Measurements from ENCODE around the gene TERT. TPM values are rescaled to one million over a fixed set of nuclear protein-coding genes. Genes with fewer than 3 reads are reported as not detected.

The TERT gene
- total RNA-seq, 1 experiment from 2014 or later = 6.1 TPM

DNA sequence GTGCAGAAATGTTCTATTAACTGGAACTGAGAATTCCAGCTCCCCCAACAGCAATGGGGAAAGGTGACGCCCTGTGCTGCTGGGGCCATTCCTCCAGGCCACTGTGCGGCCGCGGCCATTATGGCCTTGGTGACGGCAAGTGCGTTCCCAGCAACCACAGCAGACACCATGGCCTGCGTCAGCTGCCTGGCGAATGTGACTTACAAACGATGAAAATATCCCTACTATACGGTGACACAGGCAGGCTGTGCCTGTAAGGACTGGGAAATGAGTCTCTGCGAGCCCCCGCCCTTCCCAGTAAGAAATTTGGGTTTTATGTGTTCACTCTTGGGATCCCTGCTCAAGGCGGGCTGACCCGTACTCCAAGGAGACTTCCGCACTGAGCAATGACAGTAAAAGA lies 29.4 kb upstream of the TERT start:
- H3K36me3 ChIP-seq (ENCODE audit: control insufficient read depth, insufficient read depth, low read length) = peaks cover 3% of the 10 kb centered on the region
- Mint-ChIP-seq H3K27ac (ENCODE audit: unreplicated experiment) (no peak overlapping the region), H3K4me1 (ENCODE audit: low read depth, unreplicated experiment) (peaks cover 31% of the 10 kb centered on the region), H3K4me3 (ENCODE audit: unreplicated experiment) (no peak overlapping the region), H3K36me3 (ENCODE audit: insufficient read depth, unreplicated experiment) (peaks cover 85% of the 10 kb centered on the region), H3K27me3 (ENCODE audit: insufficient read depth, unreplicated experiment) (peaks cover 9% of the 10 kb centered on the region), H3K9me3 (ENCODE audit: unreplicated experiment) (peaks cover 34% of the 10 kb centered on the region)
- BruUV-seq (replicated peaks) = no TSS peak
- peaks cover 4% of the 10 kb centered on the region; the same call in 1 of the 2 replicates for H3K9me3 ChIP-seq
- TF ChIP-seq, protein P1, sequence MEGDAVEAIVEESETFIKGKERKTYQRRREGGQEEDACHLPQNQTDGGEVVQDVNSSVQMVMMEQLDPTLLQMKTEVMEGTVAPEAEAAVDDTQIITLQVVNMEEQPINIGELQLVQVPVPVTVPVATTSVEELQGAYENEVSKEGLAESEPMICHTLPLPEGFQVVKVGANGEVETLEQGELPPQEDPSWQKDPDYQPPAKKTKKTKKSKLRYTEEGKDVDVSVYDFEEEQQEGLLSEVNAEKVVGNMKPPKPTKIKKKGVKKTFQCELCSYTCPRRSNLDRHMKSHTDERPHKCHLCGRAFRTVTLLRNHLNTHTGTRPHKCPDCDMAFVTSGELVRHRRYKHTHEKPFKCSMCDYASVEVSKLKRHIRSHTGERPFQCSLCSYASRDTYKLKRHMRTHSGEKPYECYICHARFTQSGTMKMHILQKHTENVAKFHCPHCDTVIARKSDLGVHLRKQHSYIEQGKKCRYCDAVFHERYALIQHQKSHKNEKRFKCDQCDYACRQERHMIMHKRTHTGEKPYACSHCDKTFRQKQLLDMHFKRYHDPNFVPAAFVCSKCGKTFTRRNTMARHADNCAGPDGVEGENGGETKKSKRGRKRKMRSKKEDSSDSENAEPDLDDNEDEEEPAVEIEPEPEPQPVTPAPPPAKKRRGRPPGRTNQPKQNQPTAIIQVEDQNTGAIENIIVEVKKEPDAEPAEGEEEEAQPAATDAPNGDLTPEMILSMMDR (IDR thresholded peaks at IDR 0.05; ENCODE audit: insufficient read depth in 1 of 2, low read depth in 1 of 2, low read length in 1 of 2, severe bottlenecking in 1 of 2, unreplicated experiment in 1 of 2) = no peak
- H3K27me3 ChIP-seq (replicated peaks; ENCODE audit: control insufficient read depth, insufficient read depth, low read length) = no peaks in the 10 kb centered on the region
- DNase-seq = no peak
- H3K4me1 ChIP-seq = peaks cover 17% of the 10 kb centered on the region
- no peak overlapping the region for H3K4me3 ChIP-seq (ENCODE audit: low read depth, low read length)
- ChIA-PET POLR2A (no interaction called here), CTCF (no interaction called here)
- intact Hi-C loops (cut with micrococcal nuclease; ENCODE audit: unreplicated experiment) = no loop called here

DNA sequence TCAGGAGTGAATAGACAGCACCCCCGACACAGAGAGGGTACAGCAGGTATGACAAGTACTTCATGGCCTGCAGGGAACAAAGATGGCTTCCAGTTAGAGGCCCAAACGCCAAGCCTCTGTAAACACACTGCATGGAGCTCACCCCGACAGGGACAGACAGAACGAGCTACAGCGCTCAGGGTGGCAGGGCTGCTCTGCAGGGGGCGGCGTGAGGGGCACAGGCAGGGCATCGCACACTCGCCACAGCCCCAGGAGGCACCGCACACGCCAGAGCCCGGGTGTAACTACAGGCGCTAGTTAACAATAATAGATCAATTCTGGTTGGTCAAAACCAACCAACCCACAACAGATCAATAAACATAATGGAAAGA lies 28.9 kb upstream of the TERT start:
- peaks cover 28% of the 10 kb centered on the region for H3K4me1 Mint-ChIP-seq (ENCODE audit: low read depth, unreplicated experiment)
- H3K36me3 ChIP-seq (ENCODE audit: control insufficient read depth, insufficient read depth, low read length) = peaks cover 4% of the 10 kb centered on the region
- DNase-seq = no peak

DNA sequence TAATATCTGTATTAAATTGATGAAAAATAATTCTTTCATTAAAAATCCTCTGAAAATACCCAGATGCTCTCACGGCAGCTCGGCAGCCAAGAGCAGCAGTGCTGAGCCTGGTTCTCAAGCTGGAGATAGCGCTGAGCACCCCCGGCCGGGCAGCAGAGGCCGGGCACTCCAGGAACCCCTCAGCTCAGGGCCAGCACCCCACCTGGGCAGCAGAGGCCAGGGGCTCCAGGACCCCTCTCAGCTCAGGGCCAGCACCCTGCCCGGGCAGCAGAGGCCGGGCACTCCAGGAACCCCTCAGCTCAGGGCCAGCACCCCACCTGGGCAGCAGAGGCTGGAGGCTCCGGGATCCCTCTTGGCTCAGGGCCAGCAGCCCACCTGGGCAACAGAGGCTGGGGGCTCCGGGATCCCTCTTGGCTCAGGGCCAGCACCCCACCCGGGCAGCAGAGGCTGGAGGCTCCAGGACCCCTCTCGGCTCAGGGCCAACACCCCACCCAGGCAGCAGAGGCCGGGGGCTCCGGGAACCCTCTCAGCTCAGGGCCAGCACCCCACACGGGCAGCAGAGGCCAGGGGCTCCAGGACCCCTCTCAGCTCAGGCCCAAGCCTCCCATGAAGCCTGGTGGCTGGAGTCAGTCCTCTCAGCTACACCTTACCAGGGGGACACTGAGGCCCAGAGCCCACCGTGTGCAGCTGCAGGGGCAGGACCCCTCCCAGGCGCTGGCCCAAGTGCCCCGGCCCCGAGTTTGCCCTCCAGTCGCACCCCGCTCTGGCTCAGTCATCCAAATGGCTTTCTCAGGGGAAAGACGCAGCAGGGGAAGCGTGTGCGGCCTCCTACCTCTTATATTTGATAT lies 28.3 kb upstream of the TERT start:
- ChIA-PET POLR2A (no interaction called here), CTCF (no interaction called here)
- Mint-ChIP-seq H3K27me3 (ENCODE audit: insufficient read depth, unreplicated experiment) (peaks cover 9% of the 10 kb centered on the region), H3K9me3 (ENCODE audit: unreplicated experiment) (peaks cover 24% of the 10 kb centered on the region), H3K27ac (ENCODE audit: unreplicated experiment) (no peak overlapping the region), H3K4me1 (ENCODE audit: low read depth, unreplicated experiment) (peaks cover 22% of the 10 kb centered on the region), H3K36me3 (ENCODE audit: insufficient read depth, unreplicated experiment) (peaks cover 84% of the 10 kb centered on the region), H3K4me3 (ENCODE audit: unreplicated experiment) (no peak overlapping the region)
- peaks cover 4% of the 10 kb centered on the region for H3K36me3 ChIP-seq (ENCODE audit: control insufficient read depth, insufficient read depth, low read length)
- H3K27me3 ChIP-seq (replicated peaks; ENCODE audit: control insufficient read depth, insufficient read depth, low read length) = no peaks in the 10 kb centered on the region
- H3K4me3 ChIP-seq (ENCODE audit: low read depth, low read length) = no peak overlapping the region
- H3K4me1 ChIP-seq = peaks cover 12% of the 10 kb centered on the region
- BruUV-seq (replicated peaks) = no TSS peak
- peak in 1 of 2 experiments; percentile 29 for DNase-seq
- intact Hi-C loops (cut with micrococcal nuclease; ENCODE audit: unreplicated experiment) = no loop called here
- TF ChIP-seq, protein P1 (IDR thresholded peaks at IDR 0.05; ENCODE audit: insufficient read depth in 1 of 2, low read depth in 1 of 2, low read length in 1 of 2, severe bottlenecking in 1 of 2, unreplicated experiment in 1 of 2) = no peak
- no peaks in the 10 kb centered on the region for H3K9me3 ChIP-seq

More for the DNA sequence above, 28.9 kb upstream of the TERT start:
- H3K4me1 ChIP-seq = peaks cover 13% of the 10 kb centered on the region
- BruUV-seq (replicated peaks) = no TSS peak
- ChIA-PET POLR2A (no interaction called here), CTCF (no interaction called here)
- H3K27ac Mint-ChIP-seq (ENCODE audit: unreplicated experiment) = no peak overlapping the region
- peaks cover 84% of the 10 kb centered on the region for H3K36me3 Mint-ChIP-seq (ENCODE audit: insufficient read depth, unreplicated experiment)
- no peak overlapping the region for H3K4me3 Mint-ChIP-seq (ENCODE audit: unreplicated experiment)
- H3K9me3 ChIP-seq = no peaks in the 10 kb centered on the region
- H3K4me3 ChIP-seq (ENCODE audit: low read depth, low read length) = no peak overlapping the region
- intact Hi-C loops (cut with micrococcal nuclease; ENCODE audit: unreplicated experiment) = no loop called here
- H3K27me3 ChIP-seq (replicated peaks; ENCODE audit: control insufficient read depth, insufficient read depth, low read length) = no peaks in the 10 kb centered on the region
- TF ChIP-seq, protein P1 (IDR thresholded peaks at IDR 0.05; ENCODE audit: insufficient read depth in 1 of 2, low read depth in 1 of 2, low read length in 1 of 2, severe bottlenecking in 1 of 2, unreplicated experiment in 1 of 2) = no peak
- H3K27me3 Mint-ChIP-seq (ENCODE audit: insufficient read depth, unreplicated experiment) = peaks cover 9% of the 10 kb centered on the region
- H3K9me3 Mint-ChIP-seq (ENCODE audit: unreplicated experiment) = peaks cover 30% of the 10 kb centered on the region

Measured in Caco-2 (cell line).